Trophoblast cell (in vitro differentiated cells and primary cell): Measurements from ENCODE around the gene SRGAP3.

Experiments used
- DNase-seq, 2 donors: peaks; one replicate each; pipeline ENCODE4 v3.0.0-alpha.2; 2016
- H2AFZ ChIP-seq: 2 replicates; pipeline ENCODE4 v1.6.1; 2013; ENCODE audit warnings: low read length, moderate library complexity, mild to moderate bottlenecking; ENCODE audit not compliant: insufficient read depth, poor library complexity
- H2AK5ac ChIP-seq: 2 replicates; pipeline ENCODE4 v1.6.1; 2013; ENCODE audit warnings: mild to moderate bottlenecking, low read length
- H2BK120ac ChIP-seq: 2 replicates; pipeline ENCODE4 v1.6.1; 2013; ENCODE audit warnings: low read length, mild to moderate bottlenecking, moderate library complexity; ENCODE audit not compliant: insufficient read depth, poor library complexity
- H2BK12ac ChIP-seq: 2 replicates; pipeline ENCODE4 v1.6.1; 2013; ENCODE audit warnings: mild to moderate bottlenecking, low read length, moderate library complexity
- H2BK5ac ChIP-seq: 2 replicates; pipeline ENCODE4 v1.6.1; 2013; ENCODE audit warnings: low read length, low read depth, moderate library complexity, mild to moderate bottlenecking; ENCODE audit not compliant: poor library complexity
- H3K14ac ChIP-seq: 2 replicates; pipeline ENCODE4 v1.6.1; 2013; ENCODE audit warnings: mild to moderate bottlenecking, low read length
- H3K18ac ChIP-seq: 2 replicates; pipeline ENCODE4 v1.6.1; 2013; ENCODE audit warnings: mild to moderate bottlenecking, low read length
- H3K23ac ChIP-seq: 2 replicates; pipeline ENCODE4 v1.6.1; 2013; ENCODE audit warnings: low read length
- H3K27ac ChIP-seq: 2 replicates; pipeline ENCODE4 v1.5.1; 2013; ENCODE audit warnings: low read depth, mild to moderate bottlenecking, inconsistent platforms, low read length, moderate library complexity
- H3K27me3 ChIP-seq: 2 replicates; pipeline ENCODE4 v1.6.1; 2013; ENCODE audit warnings: inconsistent platforms, mild to moderate bottlenecking, low read length, moderate library complexity; ENCODE audit not compliant: insufficient read depth
- H3K36me3 ChIP-seq, 2 experiments: 1 replicate in 1 of 2; 2 replicates in 1 of 2; pipeline ENCODE4 v1.6.1; 2013; ENCODE audit warnings: low read length in 2 of 2, mild to moderate bottlenecking in 2 of 2, moderate library complexity in 1 of 2; ENCODE audit not compliant: insufficient read depth in 2 of 2, control insufficient read depth in 1 of 2
- H3K4ac ChIP-seq: 2 replicates; pipeline ENCODE4 v1.6.1; 2013; ENCODE audit warnings: low read depth, mild to moderate bottlenecking, low read length, moderate library complexity
- H3K4me1 ChIP-seq, 2 experiments: 1 replicate in 1 of 2; 2 replicates in 1 of 2; pipeline ENCODE4 v1.6.1; 2013; ENCODE audit warnings: low read length in 2 of 2, mild to moderate bottlenecking in 2 of 2, moderate library complexity in 1 of 2; ENCODE audit not compliant: insufficient read depth in 2 of 2, control insufficient read depth in 1 of 2
- H3K4me2 ChIP-seq: 2 replicates; pipeline ENCODE4 v1.6.1; 2013; ENCODE audit warnings: inconsistent platforms, mild to moderate bottlenecking, low read length, moderate library complexity
- H3K4me3 ChIP-seq: 2 replicates; pipeline ENCODE4 v1.5.1; 2013; ENCODE audit warnings: mild to moderate bottlenecking, low read depth, low read length, inconsistent platforms
- H3K79me1 ChIP-seq: one replicate; pipeline ENCODE4 v1.6.1; 2013; ENCODE audit warnings: low read length
- H3K79me2 ChIP-seq: 2 replicates; pipeline ENCODE4 v1.6.1; 2013; ENCODE audit warnings: low read length, mild to moderate bottlenecking; ENCODE audit not compliant: control insufficient read depth, insufficient read depth, poor library complexity
- H3K9ac ChIP-seq: 2 replicates; pipeline ENCODE4 v1.6.1; 2013; ENCODE audit warnings: mild to moderate bottlenecking, low read length
- H3K9me3 ChIP-seq: 2 replicates; pipeline ENCODE4 v1.6.1; 2013; ENCODE audit warnings: low read depth, mild to moderate bottlenecking, control low read depth, inconsistent platforms, low read length; ENCODE audit not compliant: insufficient read depth
- H4K12ac ChIP-seq: 2 replicates; pipeline ENCODE4 v1.6.1; 2013; ENCODE audit warnings: low read depth, mild to moderate bottlenecking, low read length, moderate library complexity
- H4K8ac ChIP-seq: 2 replicates; pipeline ENCODE4 v1.6.1; 2013; ENCODE audit warnings: low read depth, mild to moderate bottlenecking, low read length, moderate library complexity
- H4K91ac ChIP-seq: one replicate; pipeline ENCODE4 v1.6.1; 2013; ENCODE audit warnings: low read depth, mild to moderate bottlenecking, low read length, moderate library complexity
- WGBS: extraction: QIAGEN DNeasy Blood & Tissue Kit; methylation state at CpG from one replicate; pipeline ENCODE4 v1.1.7; 2013; ENCODE audit warnings: missing lambda C conversion rate; ENCODE audit not compliant: insufficient read length, insufficient coverage; ENCODE audit errors: extremely low coverage; 5-methylcytosine and 5-hydroxymethylcytosine counted together

Gene SRGAP3

DNA sequence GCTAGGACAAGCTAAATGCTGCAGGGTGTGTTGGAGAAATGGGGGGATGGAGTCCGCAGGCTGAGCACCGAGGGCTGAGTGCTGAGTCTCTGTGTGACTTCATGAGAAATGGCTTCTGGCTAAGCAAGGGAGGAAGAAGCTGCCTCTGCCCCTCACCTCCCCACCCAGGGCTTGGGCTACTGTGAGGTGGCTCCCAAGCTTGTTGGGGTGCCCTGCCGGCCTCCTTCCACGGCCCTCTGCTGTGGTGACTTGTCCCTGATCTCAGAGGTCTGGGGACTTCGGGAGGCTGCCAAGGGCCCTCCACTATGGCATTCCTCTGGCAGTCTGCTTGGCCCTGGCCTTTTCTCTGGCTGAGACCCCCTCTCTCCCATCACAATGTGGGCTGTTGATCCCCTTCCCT is 256.1 kb downstream of the SRGAP3 start:
- Histone ChIP-seq H3K9ac (no peak overlapping the region), H3K27me3 (no peaks in the 10 kb centered on the region)
- no CpG with 5 or more reads among the region's 5 CpGs for WGBS

DNA sequence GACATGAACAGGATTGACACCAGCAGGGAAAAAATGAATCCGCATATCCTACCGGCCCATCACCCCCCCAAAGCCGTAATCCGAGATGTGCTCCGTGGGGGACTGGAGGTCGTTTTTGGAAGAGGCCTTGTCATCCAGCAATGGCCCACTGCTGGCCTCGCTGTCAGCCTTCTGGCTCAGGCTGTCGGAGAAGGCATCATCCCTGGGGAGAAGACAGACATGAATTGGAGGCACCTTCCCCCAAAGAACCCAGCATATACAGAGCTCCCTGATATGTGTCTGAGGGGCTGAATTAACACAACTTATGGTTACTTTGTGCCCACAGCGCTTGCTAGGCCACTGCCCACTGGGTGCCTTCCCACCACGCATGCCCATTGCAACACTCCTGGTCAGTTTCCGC is 256.6 kb downstream of the SRGAP3 start:
- Histone ChIP-seq H3K4me2 (no peak overlapping the region), H4K91ac (peak overlapping the region; percentile 48), H2BK120ac (no peak overlapping the region), H2AFZ (no peak overlapping the region), H3K4me1 (peaks cover 7 to 34% of the 10 kb centered on the region in 2 experiments), H3K4ac (no peak overlapping the region), H2BK5ac (no peak overlapping the region), H3K18ac (no peak overlapping the region), H3K79me2 (peaks cover 5% of the 10 kb centered on the region), H3K79me1 (peaks cover 19% of the 10 kb centered on the region), H3K14ac (no peak overlapping the region), H3K27me3 (no peaks in the 10 kb centered on the region), H3K27ac (no peak overlapping the region), H4K12ac (no peak overlapping the region), H3K9me3 (no peaks in the 10 kb centered on the region), H2AK5ac (no peak overlapping the region), H3K9ac (no peak overlapping the region), H3K23ac (no peak overlapping the region), H4K8ac (no peak overlapping the region), H2BK12ac (no peak overlapping the region), H3K4me3 (no peak overlapping the region), H3K36me3 (no peaks in the 10 kb centered on the region)
- no peak for DNase-seq
- no CpG with 5 or more reads among the region's 11 CpGs for WGBS

More for the DNA sequence above, 256.1 kb downstream of the SRGAP3 start:
- H2AK5ac ChIP-seq: no peak overlapping the region
- no peak overlapping the region for H3K4me2 ChIP-seq
- no peak overlapping the region for H4K12ac ChIP-seq
- H2BK5ac ChIP-seq: no peak overlapping the region
- H3K27ac ChIP-seq: no peak overlapping the region
- H3K18ac ChIP-seq: no peak overlapping the region
- H3K79me2 ChIP-seq: peaks cover 5% of the 10 kb centered on the region
- no peak overlapping the region for H3K23ac ChIP-seq
- H3K79me1 ChIP-seq: peaks cover 19% of the 10 kb centered on the region
- H4K8ac ChIP-seq: no peak overlapping the region
- H3K4me3 ChIP-seq: no peak overlapping the region
- no peaks in the 10 kb centered on the region for H3K9me3 ChIP-seq
- no peaks in the 10 kb centered on the region for H3K36me3 ChIP-seq
- peaks cover 7 to 31% of the 10 kb centered on the region in 2 experiments for H3K4me1 ChIP-seq
- no peak overlapping the region for H3K14ac ChIP-seq
- H3K4ac ChIP-seq: no peak overlapping the region
- H2AFZ ChIP-seq: no peak overlapping the region
- H2BK12ac ChIP-seq: no peak overlapping the region
- no peak overlapping the region for H2BK120ac ChIP-seq
- H4K91ac ChIP-seq: peak overlapping the region; percentile 48
- no peak for DNase-seq

DNA sequence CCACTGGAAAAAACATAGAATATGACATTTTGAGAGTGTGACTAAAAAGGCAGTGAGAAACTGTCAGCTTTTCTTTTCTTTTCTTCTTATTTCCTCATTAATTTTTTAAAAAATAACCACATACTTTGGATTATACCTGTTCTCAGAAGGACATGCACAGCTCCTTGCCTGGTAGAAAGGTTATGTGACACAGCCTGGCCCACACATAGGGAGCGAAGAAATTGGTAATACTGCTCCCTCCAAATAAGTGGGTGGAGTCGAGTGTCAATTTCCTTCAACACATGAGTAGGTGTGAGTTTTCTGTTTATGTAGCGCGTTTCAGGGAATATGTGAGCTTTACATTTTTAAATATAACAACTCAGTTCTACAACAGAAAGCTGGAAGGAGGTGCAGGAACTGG is 257.2 kb downstream of the SRGAP3 start:
- Histone ChIP-seq H4K12ac (no peak overlapping the region), H3K27ac (no peak overlapping the region), H3K36me3 (no peaks in the 10 kb centered on the region), H3K14ac (no peak overlapping the region), H2BK5ac (no peak overlapping the region), H3K9me3 (no peaks in the 10 kb centered on the region), H2AK5ac (no peak overlapping the region), H2BK12ac (no peak overlapping the region), H3K4me2 (no peak overlapping the region), H3K9ac (no peak overlapping the region), H3K4me1 (peaks cover 12 to 38% of the 10 kb centered on the region in 2 experiments), H3K79me2 (peaks cover 5% of the 10 kb centered on the region), H3K27me3 (no peaks in the 10 kb centered on the region), H4K91ac (no peak overlapping the region), H3K4me3 (no peak overlapping the region), H3K18ac (no peak overlapping the region), H4K8ac (no peak overlapping the region), H2BK120ac (no peak overlapping the region), H2AFZ (no peak overlapping the region), H3K23ac (no peak overlapping the region), H3K79me1 (peaks cover 21% of the 10 kb centered on the region), H3K4ac (no peak overlapping the region)
- WGBS: no CpG with 5 or more reads among the region's 4 CpGs
- DNase-seq: no peak

DNA sequence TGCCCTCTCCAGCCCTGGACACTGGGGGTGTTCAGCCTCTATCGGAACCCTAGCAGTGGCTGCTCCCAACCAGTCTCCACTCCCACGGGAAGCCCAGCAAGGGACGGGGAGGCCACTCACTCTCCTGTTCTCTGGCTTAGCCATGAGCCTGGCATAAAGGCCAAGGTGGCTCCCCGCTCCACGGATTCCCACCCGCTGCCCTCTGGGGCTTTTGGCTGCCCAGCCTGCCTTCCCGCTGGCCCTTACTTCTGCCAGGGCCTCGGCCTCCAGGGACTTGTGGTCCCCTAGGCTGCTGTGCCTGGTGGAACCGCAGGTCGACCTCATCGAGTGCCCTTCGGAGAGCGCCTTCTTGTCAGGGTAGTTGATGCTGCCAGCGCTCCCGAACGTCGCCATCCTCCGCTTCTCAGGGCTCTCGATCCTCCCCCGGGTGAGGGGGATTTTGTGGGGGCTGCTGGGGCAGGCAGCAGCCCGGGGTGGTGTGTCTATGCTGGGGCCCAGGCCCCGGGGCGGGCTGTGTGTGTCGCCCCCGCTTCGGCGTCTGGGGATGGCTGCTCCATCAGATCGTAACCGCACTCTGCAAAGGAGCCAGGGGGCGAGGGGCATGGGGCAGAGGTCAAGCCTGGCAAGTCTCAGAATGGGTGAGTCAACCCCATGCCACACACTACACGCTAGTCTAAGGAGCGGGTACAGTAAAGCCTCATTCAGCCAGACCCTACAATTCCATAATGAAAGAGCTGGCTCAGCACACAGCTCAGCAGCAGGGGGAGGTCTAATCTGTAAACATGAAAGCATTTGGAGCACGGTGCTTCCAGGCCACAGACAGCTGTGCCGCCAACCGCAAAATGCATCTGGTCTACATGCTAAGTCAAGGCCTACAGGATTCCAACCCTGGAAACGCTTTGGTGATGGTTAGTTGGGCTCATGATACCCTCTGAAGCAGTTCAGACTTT is 258.9 kb downstream of the SRGAP3 start:
- Histone ChIP-seq H2AFZ (no peak overlapping the region), H2BK12ac (peak overlapping the region; percentile 84), H2AK5ac (peak overlapping the region; percentile 89), H4K91ac (peak overlapping the region; percentile 94), H3K9me3 (no peaks in the 10 kb centered on the region), H3K27me3 (no peaks in the 10 kb centered on the region), H3K36me3 (no peaks in the 10 kb centered on the region), H3K14ac (peak overlapping the region; percentile 83), H4K12ac (no peak overlapping the region), H3K18ac (peak overlapping the region; percentile 51), H2BK120ac (peak overlapping the region; percentile 78), H3K79me1 (peaks cover 23% of the 10 kb centered on the region), H3K27ac (peak overlapping the region; percentile 98), H3K4me1 (peaks cover 14 to 37% of the 10 kb centered on the region in 2 experiments), H3K4ac (peak overlapping the region; percentile 61), H3K9ac (no peak overlapping the region), H4K8ac (peak overlapping the region; percentile 79), H3K23ac (no peak overlapping the region), H3K79me2 (peaks cover 5% of the 10 kb centered on the region), H3K4me2 (no peak overlapping the region), H2BK5ac (peak overlapping the region; percentile 78), H3K4me3 (no peak overlapping the region)
- no peak for DNase-seq
- WGBS: no CpG with 5 or more reads among the region's 36 CpGs
